Brain microvascular endothelial cell (primary cell): Measurements from ENCODE around the gene EFCC1.

Experiments used
- DNase-seq: peaks from one replicate; pipeline ENCODE4 v3.0.0-alpha.2; 2020
- H3K27ac ChIP-seq: fragments of 250-450 bp; sonication (Bioruptor Pico); 2 replicates; pipeline ENCODE4 v1.5.1; 2020; ENCODE audit warnings: mild to moderate bottlenecking, moderate library complexity
- H3K27me3 ChIP-seq: fragments of 250-450 bp; sonication (Bioruptor Pico); replicated peaks from 2 replicates; pipeline ENCODE4 v1.5.1; 2020; ENCODE audit warnings: mild to moderate bottlenecking
- H3K36me3 ChIP-seq: fragments of 250-450 bp; sonication (Bioruptor Pico); replicated peaks from 2 replicates; pipeline ENCODE4 v1.5.1; 2020; ENCODE audit warnings: mild to moderate bottlenecking
- H3K4me3 ChIP-seq: 2 replicates; pipeline ENCODE4 v1.5.1; 2011; ENCODE audit warnings: low read depth, mild to moderate bottlenecking, control low read depth, low read length, moderate library complexity
- CTCF ChIP-seq: IDR thresholded peaks from 2 replicates; pipeline ENCODE4 v1.5.1; 2011; ENCODE audit warnings: low read depth, mild to moderate bottlenecking, moderate library complexity, low read length, control low read depth, inconsistent platforms; ENCODE audit errors: missing control alignments
- in situ Hi-C: cut with HindIII; loops from 2 replicates; pipeline ENCODE4 v1.10.0; 2017; ENCODE audit warnings: low sequenced_read_pairs, low pct_ligation_motif_present

Gene EFCC1

GRCh38 chr3:129057249-129057648 is 56.1 kb downstream of the EFCC1 start:
- Histone ChIP-seq H3K27ac (no peak overlapping the region), H3K27me3 (no peaks in the 10 kb centered on the region), H3K36me3 (no peaks in the 10 kb centered on the region), H3K4me3 (no peak overlapping the region)
- in situ Hi-C loops: no loop called here
- no peak for DNase-seq
- no peak for TF ChIP-seq CTCF

GRCh38 chr3:129058441-129059200 is 57.5 kb downstream of the EFCC1 start:
- DNase-seq: no peak

GRCh38 chr3:129059311-129059958 is 58.3 kb downstream of the EFCC1 start:
- DNase-seq: no peak
- no peak overlapping the region for H3K27ac ChIP-seq

More at GRCh38 chr3:129058441-129059200, 57.5 kb downstream of the EFCC1 start:
- Histone ChIP-seq H3K4me3 (no peak overlapping the region), H3K27ac (no peak overlapping the region), H3K36me3 (no peaks in the 10 kb centered on the region), H3K27me3 (no peaks in the 10 kb centered on the region)
- no peak for TF ChIP-seq CTCF
- in situ Hi-C loops: no loop called here

GRCh38 chr3:129060276-129061022 is 59.3 kb downstream of the EFCC1 start, which contains the start of gene GP9:
Gene GP9 (plus strand): TSS chr3:129060779. CDS start chr3:129061740, 961 bp downstream.
- H3K27me3 ChIP-seq: no peaks in the 10 kb centered on the region

More at GRCh38 chr3:129059311-129059958, 58.3 kb downstream of the EFCC1 start:
- in situ Hi-C loops: no loop called here
- TF ChIP-seq CTCF: no peak
- H3K36me3 ChIP-seq: no peaks in the 10 kb centered on the region
- H3K4me3 ChIP-seq: no peak overlapping the region
- no peaks in the 10 kb centered on the region for H3K27me3 ChIP-seq

More at GRCh38 chr3:129060276-129061022, 59.3 kb downstream of the EFCC1 start, which contains the start of gene GP9:
- DNase-seq: no peak
- no peaks in the 10 kb centered on the region for H3K36me3 ChIP-seq
- no peak within 1 kb of the TSS for H3K27ac ChIP-seq
- no peak for TF ChIP-seq CTCF
- in situ Hi-C loops: no loop called here
- H3K4me3 ChIP-seq: no peak within 1 kb of the TSS
